G401.6 (cell line): Measurements from ENCODE around the gene GADL1.

Source experiments
- FAIRE-seq: peaks from 2 replicates; lab custom pipeline; 2012; peaks lifted over from hg19 to GRCh38; lab: Jason Lieb, UNC

GADL1 gene

GRCh38 chr3:30720586-30721313 is 173.7 kb downstream of the GADL1 start:
- FAIRE-seq, result no peak

GRCh38 chr3:30719536-30719935 is 174.9 kb downstream of the GADL1 start:
- FAIRE-seq, result no peak

- no peak for FAIRE-seq
Measured at GRCh38 chr3:30713885-30714503, 180.5 kb downstream of the GADL1 start.

GRCh38 chr3:30712991-30713390 is 181.5 kb downstream of the GADL1 start:
- FAIRE-seq, result no peak

GRCh38 chr3:30711867-30712266 is 182.6 kb downstream of the GADL1 start:
- no peak for FAIRE-seq

- FAIRE-seq, result no peak
Measured at GRCh38 chr3:30711151-30711550, 183.3 kb downstream of the GADL1 start.

- FAIRE-seq, result no peak
Measured at GRCh38 chr3:30710017-30710416, 184.4 kb downstream of the GADL1 start.

- FAIRE-seq, result no peak
Measured at GRCh38 chr3:30708472-30708871, 186.0 kb downstream of the GADL1 start.

- no peak for FAIRE-seq
Measured at GRCh38 chr3:30707825-30708224, 186.6 kb downstream of the GADL1 start.

- FAIRE-seq, result no peak
Measured at GRCh38 chr3:30704931-30705890, 189.2 kb downstream of the GADL1 start.

GRCh38 chr3:30702828-30703397 is 191.5 kb downstream of the GADL1 start:
- no peak for FAIRE-seq

GRCh38 chr3:30702038-30702827 is 192.2 kb downstream of the GADL1 start:
- no peak for FAIRE-seq

- no peak for FAIRE-seq
Measured at GRCh38 chr3:30700702-30701321, 193.6 kb downstream of the GADL1 start.

- FAIRE-seq, result no peak
Measured at GRCh38 chr3:30699927-30700326, 194.5 kb downstream of the GADL1 start.

- FAIRE-seq, result no peak
Measured at GRCh38 chr3:30698549-30698948, 195.9 kb downstream of the GADL1 start.

- no peak for FAIRE-seq
Measured at GRCh38 chr3:30696896-30697295, 197.6 kb downstream of the GADL1 start.

GRCh38 chr3:30696403-30696819 is 198.1 kb downstream of the GADL1 start:
- FAIRE-seq, result no peak

- no peak for FAIRE-seq
Measured at GRCh38 chr3:30695302-30696061, 199.0 kb downstream of the GADL1 start.

- no peak for FAIRE-seq
Measured at GRCh38 chr3:30694668-30695067, 199.8 kb downstream of the GADL1 start.

- no peak for FAIRE-seq
Measured at GRCh38 chr3:30694148-30694547, 200.3 kb downstream of the GADL1 start.
